ENCODE results near the gene CUL1.

- TF ChIP-seq CTCF (IDR thresholded peaks at IDR 0.05) (no peak), EP300 (IDR thresholded peaks at IDR 0.05) (no peak), POLR2A (IDR thresholded peaks at IDR 0.05) (no peak)
Measured at GRCh38 chr7:148708026-148708885, 9.6 kb downstream of the CUL1 start.

Measured in ovary (tissue), 3 donors.